ENCODE measurements around the gene MAFB. TPM values are rescaled to one million over a fixed set of nuclear protein-coding genes. Genes with fewer than 3 reads are reported as not detected.

The MAFB gene
- total RNA-seq, 1 donor from 2014 or later, result 1.9 TPM

DNA sequence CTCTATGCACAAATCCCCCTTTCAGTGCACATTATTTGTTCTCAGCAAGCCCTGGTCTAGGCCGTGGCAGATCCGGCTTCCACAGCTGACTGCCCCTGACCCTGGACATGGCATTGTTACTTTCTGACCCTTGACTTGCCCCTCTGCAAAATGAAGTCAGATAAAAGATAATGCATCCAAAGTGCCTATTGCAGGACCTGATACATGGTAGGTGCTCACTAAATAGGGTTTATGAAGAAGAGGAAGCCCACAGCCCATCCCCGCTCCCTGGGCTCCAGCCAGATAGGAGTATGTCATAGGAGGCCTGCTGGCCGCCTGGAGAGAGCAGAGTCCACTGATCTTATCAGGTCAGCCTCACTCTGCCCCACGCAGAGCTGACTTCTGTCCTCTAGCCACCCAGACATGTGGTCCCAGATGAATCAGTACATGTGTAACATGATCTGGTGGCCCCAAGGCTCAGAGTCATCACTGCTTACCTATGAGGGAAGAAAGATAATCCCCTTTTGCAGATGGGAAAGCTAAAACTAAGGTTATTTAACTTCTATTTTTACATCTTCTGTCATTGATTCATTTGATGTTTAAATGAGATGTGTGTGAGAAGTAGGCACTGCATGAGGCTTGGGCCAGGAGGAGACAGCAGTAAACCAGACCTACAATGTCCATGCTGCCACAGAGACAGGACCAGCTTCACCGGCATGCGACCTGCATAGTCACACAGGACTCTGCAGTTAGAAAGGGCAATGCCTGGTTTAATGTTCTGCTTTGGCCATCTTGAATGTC lies 20.4 kb downstream of the MAFB start:
- H3K27me3 Mint-ChIP-seq (ENCODE audit: low read depth), result peaks cover 24% of the 10 kb centered on the region
- no peak for DNase-seq (ENCODE audit: low read depth, low spot score)
- H3K36me3 Mint-ChIP-seq (ENCODE audit: low read depth), result no peaks in the 10 kb centered on the region
- no peak overlapping the region for H3K27ac Mint-ChIP-seq (ENCODE audit: unreplicated experiment)
- no peaks in the 10 kb centered on the region for H3K4me1 Mint-ChIP-seq
- H3K9me3 Mint-ChIP-seq, result no peaks in the 10 kb centered on the region
- TF ChIP-seq, protein P1, sequence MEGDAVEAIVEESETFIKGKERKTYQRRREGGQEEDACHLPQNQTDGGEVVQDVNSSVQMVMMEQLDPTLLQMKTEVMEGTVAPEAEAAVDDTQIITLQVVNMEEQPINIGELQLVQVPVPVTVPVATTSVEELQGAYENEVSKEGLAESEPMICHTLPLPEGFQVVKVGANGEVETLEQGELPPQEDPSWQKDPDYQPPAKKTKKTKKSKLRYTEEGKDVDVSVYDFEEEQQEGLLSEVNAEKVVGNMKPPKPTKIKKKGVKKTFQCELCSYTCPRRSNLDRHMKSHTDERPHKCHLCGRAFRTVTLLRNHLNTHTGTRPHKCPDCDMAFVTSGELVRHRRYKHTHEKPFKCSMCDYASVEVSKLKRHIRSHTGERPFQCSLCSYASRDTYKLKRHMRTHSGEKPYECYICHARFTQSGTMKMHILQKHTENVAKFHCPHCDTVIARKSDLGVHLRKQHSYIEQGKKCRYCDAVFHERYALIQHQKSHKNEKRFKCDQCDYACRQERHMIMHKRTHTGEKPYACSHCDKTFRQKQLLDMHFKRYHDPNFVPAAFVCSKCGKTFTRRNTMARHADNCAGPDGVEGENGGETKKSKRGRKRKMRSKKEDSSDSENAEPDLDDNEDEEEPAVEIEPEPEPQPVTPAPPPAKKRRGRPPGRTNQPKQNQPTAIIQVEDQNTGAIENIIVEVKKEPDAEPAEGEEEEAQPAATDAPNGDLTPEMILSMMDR (conservative IDR thresholded peaks at IDR 0.05), result no peak
- H3K4me3 Mint-ChIP-seq, result no peak overlapping the region

DNA sequence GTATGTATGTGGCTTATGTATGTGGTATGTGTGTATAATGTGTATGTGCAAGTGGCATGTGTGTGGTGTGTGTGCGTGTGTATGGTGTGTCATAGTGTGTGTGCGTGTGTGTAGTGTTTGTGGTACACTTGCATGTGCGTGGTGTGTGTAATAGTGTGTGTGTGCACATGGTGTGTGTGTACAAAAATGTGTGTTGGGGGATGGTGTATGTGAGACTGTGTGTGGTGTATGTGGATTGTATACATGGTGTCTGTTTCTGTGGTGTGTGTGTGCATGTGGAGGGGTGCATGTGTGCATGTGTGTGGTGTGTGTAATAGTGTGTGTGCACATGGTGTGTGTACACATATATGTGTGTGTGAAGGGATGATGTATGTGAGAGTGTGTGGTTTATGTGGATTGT lies 21.5 kb downstream of the MAFB start:
- no peak for DNase-seq (ENCODE audit: low read depth, low spot score)
- no peaks in the 10 kb centered on the region for H3K36me3 Mint-ChIP-seq (ENCODE audit: low read depth)
- no peaks in the 10 kb centered on the region for H3K4me1 Mint-ChIP-seq
- H3K4me3 Mint-ChIP-seq, result no peak overlapping the region
- TF ChIP-seq, protein P1 (conservative IDR thresholded peaks at IDR 0.05), result no peak
- peaks cover 12% of the 10 kb centered on the region for H3K27me3 Mint-ChIP-seq (ENCODE audit: low read depth)
- no peak overlapping the region for H3K27ac Mint-ChIP-seq (ENCODE audit: unreplicated experiment)
- no peaks in the 10 kb centered on the region for H3K9me3 Mint-ChIP-seq

DNA sequence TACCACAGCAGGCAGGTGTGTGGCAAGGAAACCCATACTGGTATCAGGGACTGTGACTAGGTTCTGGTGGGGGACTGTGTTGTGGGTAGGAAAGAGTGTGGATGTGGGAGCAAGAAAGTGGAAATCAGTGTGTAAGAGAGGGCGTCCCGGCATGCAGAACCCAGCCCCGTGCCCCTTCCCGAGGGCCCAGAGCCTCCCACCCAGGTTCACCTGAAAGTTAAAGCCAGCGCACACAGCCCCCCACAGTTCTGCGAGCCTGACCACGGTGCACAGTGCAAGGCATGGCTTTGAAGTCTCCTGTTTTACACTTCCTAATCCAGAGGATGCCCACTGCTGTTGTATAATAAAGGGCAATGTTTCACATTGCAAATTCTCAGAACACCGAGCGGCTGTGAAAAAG lies 22.7 kb downstream of the MAFB start:
- Mint-ChIP-seq H3K4me3 (no peak overlapping the region), H3K9me3 (no peaks in the 10 kb centered on the region), H3K4me1 (no peaks in the 10 kb centered on the region), H3K27me3 (ENCODE audit: low read depth) (peaks cover 7% of the 10 kb centered on the region), H3K36me3 (ENCODE audit: low read depth) (no peaks in the 10 kb centered on the region), H3K27ac (ENCODE audit: unreplicated experiment) (no peak overlapping the region)
- TF ChIP-seq, protein P1 (conservative IDR thresholded peaks at IDR 0.05), result no peak
- DNase-seq (ENCODE audit: low read depth, low spot score), result no peak

DNA sequence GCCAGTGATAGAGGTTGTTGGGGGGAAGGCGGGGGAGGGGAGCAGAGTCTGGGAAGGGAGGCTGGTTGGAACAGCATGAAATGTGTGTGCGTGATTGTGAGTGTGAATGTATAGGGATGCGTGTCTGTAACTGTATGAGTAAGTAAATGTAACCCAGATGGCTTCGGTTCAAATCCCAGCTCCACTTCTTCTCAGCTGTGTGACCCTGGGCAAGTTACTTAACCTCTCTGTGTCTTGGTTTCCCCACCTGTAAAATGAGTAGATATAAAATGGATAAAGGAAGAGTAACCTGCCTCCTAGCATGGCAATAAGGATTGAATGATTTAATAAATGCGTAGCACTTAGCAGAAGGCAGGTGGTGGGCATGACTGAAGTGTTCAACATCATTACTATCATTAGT lies 24.1 kb downstream of the MAFB start:
- no peak for DNase-seq (ENCODE audit: low read depth, low spot score)
- H3K27me3 Mint-ChIP-seq (ENCODE audit: low read depth), result peaks cover 3% of the 10 kb centered on the region
- H3K36me3 Mint-ChIP-seq (ENCODE audit: low read depth), result no peaks in the 10 kb centered on the region
- H3K4me3 Mint-ChIP-seq, result no peak overlapping the region
- H3K4me1 Mint-ChIP-seq, result no peaks in the 10 kb centered on the region
- TF ChIP-seq, protein P1 (conservative IDR thresholded peaks at IDR 0.05), result no peak
- no peak overlapping the region for H3K27ac Mint-ChIP-seq (ENCODE audit: unreplicated experiment)
- H3K9me3 Mint-ChIP-seq, result no peaks in the 10 kb centered on the region

DNA sequence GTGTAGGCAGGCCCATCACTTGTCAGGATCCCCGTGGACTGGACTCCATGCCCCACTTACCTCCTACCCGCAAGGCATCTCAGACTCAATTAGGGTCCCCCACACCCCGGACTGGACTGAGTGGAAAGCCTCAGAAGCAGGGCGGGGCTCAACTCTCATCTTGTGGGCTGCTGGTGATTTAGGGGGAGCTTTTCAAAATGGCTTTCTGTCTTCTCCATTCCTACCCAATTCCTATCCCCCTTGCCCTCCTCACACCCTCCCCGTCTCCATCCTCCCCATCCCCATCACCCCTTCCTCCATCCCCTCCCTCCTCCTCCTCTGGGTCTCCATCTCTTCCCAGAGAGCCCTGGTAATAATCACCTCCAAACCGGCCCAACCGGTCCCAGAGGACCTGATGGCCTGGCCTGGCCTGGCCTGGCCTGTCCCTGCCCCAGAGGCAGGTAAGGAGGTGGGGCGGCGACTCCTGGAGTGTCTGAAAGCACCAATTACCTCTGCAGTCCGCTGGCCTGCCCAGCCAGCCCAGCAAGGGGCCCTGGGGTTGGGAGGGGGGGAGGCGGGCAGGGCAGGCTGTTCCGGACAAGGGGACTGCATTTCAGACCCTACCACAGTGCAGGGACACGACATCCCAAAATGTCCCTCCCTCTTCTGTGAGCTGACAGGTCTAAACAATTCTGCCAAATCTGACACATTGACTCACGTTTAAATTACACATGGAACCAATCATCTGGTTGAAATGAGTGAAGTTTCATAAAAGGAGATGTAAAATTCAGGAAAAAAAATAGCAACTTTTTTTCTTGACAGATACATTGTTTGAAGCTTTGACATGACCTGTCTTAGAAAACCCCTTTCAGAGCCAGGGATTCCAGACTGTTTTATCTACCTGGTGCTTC lies 24.8 kb downstream of the MAFB start:
- Mint-ChIP-seq H3K36me3 (ENCODE audit: low read depth) (no peaks in the 10 kb centered on the region), H3K9me3 (no peaks in the 10 kb centered on the region), H3K27ac (ENCODE audit: unreplicated experiment) (no peak overlapping the region), H3K4me3 (no peak overlapping the region), H3K27me3 (ENCODE audit: low read depth) (peaks cover 8% of the 10 kb centered on the region), H3K4me1 (no peaks in the 10 kb centered on the region)
- TF ChIP-seq, protein P1 (conservative IDR thresholded peaks at IDR 0.05), result no peak
- DNase-seq (ENCODE audit: low read depth, low spot score), result no peak
